ENCODE data around the gene SDR39U1.

Gene SDR39U1

GRCh38 chr14:24392325-24393091, 50.1 kb downstream of the SDR39U1 start:
- no peak for DNase-seq (ENCODE audit: low read depth in 1 of 2, low spot score in 1 of 2)

- DNase-seq (ENCODE audit: low read depth in 1 of 2, low spot score in 1 of 2), result no peak
Measured at GRCh38 chr14:24390701-24391468, 51.7 kb downstream of the SDR39U1 start.
